Pancreas (tissue), 10 donors: ENCODE data around the gene ANKRD23. TPM values are rescaled to one million over a fixed set of nuclear protein-coding genes. Genes with fewer than 3 reads are reported as not detected.
A peak's percentile ranks its signal among the peaks of the same experiment; 100 is the strongest.

Experiments
- ATAC-seq, 4 donors: fragments of 200-7000 bp; cut with Tn5 transposase; one replicate each; pipeline versions ENCODE4 v1.8.0 to v1.9.1; 2020; ENCODE audit warnings: mild to moderate bottlenecking in 4 of 4, moderate library complexity in 4 of 4
- DNase-seq, 6 donors: peaks; one replicate each; pipeline ENCODE4 v3.0.0-alpha.2; 2020
- FAIRE-seq: peaks from 2 replicates; lab custom pipeline; 2012; peaks lifted over from hg19 to GRCh38; lab: Jason Lieb, UNC
- H3K27ac ChIP-seq, 4 donors: fragments of 200-600 bp; sonication (generic); 1 replicate in 3 of 4; 2 replicates in 1 of 4; pipeline versions ENCODE4 v1.5.0 to v1.8.0; 2020
- H3K27me3 ChIP-seq, 4 donors: fragments of 200-600 bp; one replicate each; pipeline ENCODE4 v1.8.0; 2021
- H3K36me3 ChIP-seq, 3 donors: fragments of 200-600 bp; sonication (generic) in 1 of 3; one replicate each; pipeline versions ENCODE4 v1.5.0 to v1.8.0; 2020 to 2021
- H3K4me1 ChIP-seq, 3 donors: fragments of 200-600 bp; one replicate each; pipeline ENCODE4 v1.8.0; 2021
- H3K4me3 ChIP-seq, 4 donors: fragments of 200-600 bp; sonication (generic) in 2 of 4; one replicate each; pipeline versions ENCODE4 v1.5.0 to v1.8.0; 2020 to 2021
- H3K9me3 ChIP-seq, 4 donors: fragments of 200-600 bp; one replicate each; pipeline ENCODE4 v1.8.0; 2021
- WGBS, 2 donors: extraction: QIAGEN DNeasy Blood & Tissue Kit; methylation state at CpG; one replicate each; pipeline ENCODE4 v1.1.7; 2013; 5-methylcytosine and 5-hydroxymethylcytosine counted together
- intact Hi-C, 3 donors: fragments of 100-400 bp; cut with DNase I; formaldehyde crosslinking; loops; one replicate each; pipeline versions ENCODE4 v1.11.1 to v1.14.2; 2022
- polyA plus RNA-seq, 2 donors: library from polyadenylated mRNA; stranded (reverse); fragments of 200-250 nt; gene quantifications; one replicate each; pipeline ENCODE4 v1.2.3, GENCODE V29; 2013
- total RNA-seq, 6 donors: library from RNA; stranded (reverse); fragmentation: NEBNext Ultra II Directional in 4 of 6; extraction: Animal tissue kit (Norgen Biotek cat#: 25700) in 4 of 6; gene quantifications; one replicate each; pipeline versions ENCODE4 v1.2.1 to v1.2.4, GENCODE V29; 2021 to 2023
- TF ChIP-seq, protein P1 (sequence below), 4 donors: fragments of 200-600 bp; sonication (generic) in 3 of 4; IDR thresholded peaks; one replicate each; pipeline versions ENCODE4 v1.5.0 to v1.8.0; 2021; ENCODE audit warnings: antibody characterized with exemption in 4 of 4
- donor health status: healthy with polysubstance abuse.
- donor health status: DM: no; HTN: no; CAD: no; lungs with moderate emphysema.
- donor health status: DM: no; HTN: no; CAD: no.
- donor health status: control.
- donor health status: control.
- donor health status: Bipolar disorder and iron deficiency.
- donor health status: DM: yes; HTN: yes; CAD: no.
- donor health status: DM: no; HTN: no; CAD: no.
- donor health status: DM: no; HTN: no; CAD: no.
- donor health status: DM: yes; HTN: yes; CAD: no.

Gene ANKRD23
- total and polyA plus RNA-seq, 8 donors: 0.95 to 10.9 (median 2.9) TPM

DNA sequence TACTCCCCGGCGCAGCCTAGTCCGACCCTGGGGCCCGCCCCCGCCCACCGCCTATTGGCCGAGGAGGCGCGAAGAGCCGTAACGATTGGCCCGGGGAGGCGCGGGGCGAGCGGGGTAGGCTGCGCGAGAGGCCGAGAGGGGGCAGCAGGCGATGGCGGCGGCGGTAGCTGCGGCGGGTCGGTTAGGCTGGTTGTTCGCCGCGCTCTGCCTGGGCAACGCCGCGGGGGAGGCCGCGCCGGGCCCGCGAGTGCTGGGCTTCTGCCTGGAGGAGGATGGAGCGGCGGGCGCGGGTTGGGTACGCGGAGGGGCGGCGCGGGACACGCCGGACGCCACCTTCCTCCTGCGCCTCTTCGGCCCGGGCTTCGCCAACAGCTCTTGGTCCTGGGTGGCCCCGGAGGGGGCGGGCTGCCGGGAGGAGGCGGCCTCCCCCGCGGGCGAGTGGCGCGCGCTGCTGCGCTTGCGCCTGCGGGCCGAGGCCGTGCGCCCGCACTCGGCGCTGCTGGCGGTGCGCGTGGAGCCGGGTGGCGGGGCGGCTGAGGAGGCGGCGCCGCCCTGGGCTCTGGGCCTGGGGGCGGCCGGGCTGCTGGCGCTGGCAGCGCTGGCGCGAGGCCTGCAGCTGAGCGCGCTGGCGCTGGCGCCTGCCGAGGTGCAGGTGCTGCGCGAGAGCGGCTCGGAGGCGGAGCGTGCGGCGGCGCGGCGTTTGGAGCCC is 27.5 kb downstream of the ANKRD23 start, which contains the start of gene CNNM3:
Gene CNNM3, plus strand, starts transcription at position 142 of the 709 bp plus-strand sequence. Its CDS starts 10 bp downstream, at position 152.
- H3K36me3 ChIP-seq: no peaks in the 10 kb centered on the region
- H3K4me3 ChIP-seq: peak within 1 kb of the TSS; percentile 74 to 86 (median 82)
- DNase-seq (peak; percentile 96 to 99 (median 98)), ATAC-seq (peak; percentile 84 to 94 (median 86)), FAIRE-seq (no peak)
- peak within 1 kb of the TSS; percentile 84 to 98 (median 91) for H3K27ac ChIP-seq
- no peaks in the 10 kb centered on the region for H3K9me3 ChIP-seq
- WGBS, 2 donors: 1% methylated on average over 69 to 103 of the region's 103 CpGs
- H3K4me1 ChIP-seq: peaks cover 21 to 45% (median 29%) of the 10 kb centered on the region in 3 donors
- intact Hi-C loops: no loop called here
- no peaks in the 10 kb centered on the region for H3K27me3 ChIP-seq
- TF ChIP-seq, protein P1, sequence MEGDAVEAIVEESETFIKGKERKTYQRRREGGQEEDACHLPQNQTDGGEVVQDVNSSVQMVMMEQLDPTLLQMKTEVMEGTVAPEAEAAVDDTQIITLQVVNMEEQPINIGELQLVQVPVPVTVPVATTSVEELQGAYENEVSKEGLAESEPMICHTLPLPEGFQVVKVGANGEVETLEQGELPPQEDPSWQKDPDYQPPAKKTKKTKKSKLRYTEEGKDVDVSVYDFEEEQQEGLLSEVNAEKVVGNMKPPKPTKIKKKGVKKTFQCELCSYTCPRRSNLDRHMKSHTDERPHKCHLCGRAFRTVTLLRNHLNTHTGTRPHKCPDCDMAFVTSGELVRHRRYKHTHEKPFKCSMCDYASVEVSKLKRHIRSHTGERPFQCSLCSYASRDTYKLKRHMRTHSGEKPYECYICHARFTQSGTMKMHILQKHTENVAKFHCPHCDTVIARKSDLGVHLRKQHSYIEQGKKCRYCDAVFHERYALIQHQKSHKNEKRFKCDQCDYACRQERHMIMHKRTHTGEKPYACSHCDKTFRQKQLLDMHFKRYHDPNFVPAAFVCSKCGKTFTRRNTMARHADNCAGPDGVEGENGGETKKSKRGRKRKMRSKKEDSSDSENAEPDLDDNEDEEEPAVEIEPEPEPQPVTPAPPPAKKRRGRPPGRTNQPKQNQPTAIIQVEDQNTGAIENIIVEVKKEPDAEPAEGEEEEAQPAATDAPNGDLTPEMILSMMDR (IDR thresholded peaks at IDR 0.05): peak; percentile 47 to 66 (median 58)

- peak in 3 of 4 donors; percentile 7 to 10 (median 9) for ATAC-seq
- DNase-seq: peak in 2 of 6 donors; percentile 35 to 45
- peak overlapping the region; percentile 84 to 98 (median 91) for H3K27ac ChIP-seq
- no peaks in the 10 kb centered on the region for H3K27me3 ChIP-seq
- peak overlapping the region; percentile 74 to 86 (median 82) for H3K4me3 ChIP-seq
- H3K9me3 ChIP-seq: no peaks in the 10 kb centered on the region
- intact Hi-C loops: no loop called here
- no peaks in the 10 kb centered on the region for H3K36me3 ChIP-seq
- 1% methylated on average over 53 to 60 of the region's 60 CpGs for WGBS, 2 donors
- TF ChIP-seq, protein P1 (IDR thresholded peaks at IDR 0.05): no peak
- FAIRE-seq: no peak
- H3K4me1 ChIP-seq: peaks cover 16 to 37% (median 22%) of the 10 kb centered on the region in 3 donors
Observed at GRCh38 chr2:96815326-96816126, 28.3 kb downstream of the ANKRD23 start.

- no peak for FAIRE-seq
- no peak overlapping the region for H3K27ac ChIP-seq
- no peaks in the 10 kb centered on the region for H3K36me3 ChIP-seq
- DNase-seq: no peak
- no peaks in the 10 kb centered on the region for H3K9me3 ChIP-seq
- no peaks in the 10 kb centered on the region for H3K27me3 ChIP-seq
- intact Hi-C loops: no loop called here
- H3K4me3 ChIP-seq: no peak overlapping the region
- ATAC-seq: no peak
- TF ChIP-seq, protein P1 (IDR thresholded peaks at IDR 0.05): no peak
- 88 to 89% methylated on average over 4 of the region's 4 CpGs for WGBS, 2 donors
- peaks cover 5 to 19% (median 8%) of the 10 kb centered on the region in 3 donors for H3K4me1 ChIP-seq
Observed at GRCh38 chr2:96813656-96814055, 30.2 kb downstream of the ANKRD23 start.

- DNase-seq: no peak
Observed at GRCh38 chr2:96811917-96812316, 31.9 kb downstream of the ANKRD23 start.

More at GRCh38 chr2:96811917-96812316, 31.9 kb downstream of the ANKRD23 start:
- TF ChIP-seq, protein P1 (IDR thresholded peaks at IDR 0.05): no peak
- H3K9me3 ChIP-seq: no peaks in the 10 kb centered on the region
- intact Hi-C loops: no loop called here
- H3K36me3 ChIP-seq: no peaks in the 10 kb centered on the region
- 40 to 43% methylated on average over 3 of the region's 3 CpGs for WGBS, 2 donors
- H3K27ac ChIP-seq: no peak overlapping the region
- FAIRE-seq: no peak
- no peaks in the 10 kb centered on the region for H3K27me3 ChIP-seq
- H3K4me3 ChIP-seq: no peak overlapping the region
- ATAC-seq: no peak
- peaks cover 0 to 5% (median 0%) of the 10 kb centered on the region in 3 donors for H3K4me1 ChIP-seq
